Neuronal stem cell (in vitro differentiated cells): ENCODE data around the gene RPL27.

Source experiments
- DNase-seq: peaks from one replicate; pipeline ENCODE4 v3.0.0-alpha.2; 2013; ENCODE audit warnings: low spot score
- H2AFZ ChIP-seq: one replicate; pipeline ENCODE4 v1.6.1; 2013; ENCODE audit warnings: mild to moderate bottlenecking, low read length, inconsistent platforms
- H2AK5ac ChIP-seq: 2 replicates; pipeline ENCODE4 v1.6.1; 2013; ENCODE audit warnings: low read depth, mild to moderate bottlenecking, inconsistent platforms, low read length, moderate library complexity, mixed read lengths
- H2BK120ac ChIP-seq: 2 replicates; pipeline ENCODE4 v1.6.1; 2013; ENCODE audit warnings: low read depth, mild to moderate bottlenecking, inconsistent platforms, low read length, moderate library complexity, mixed read lengths
- H2BK12ac ChIP-seq: one replicate; pipeline ENCODE4 v1.6.1; 2013; ENCODE audit warnings: low read length, inconsistent platforms
- H2BK15ac ChIP-seq: 2 replicates; pipeline ENCODE4 v1.6.1; 2013; ENCODE audit warnings: mild to moderate bottlenecking, low read length, inconsistent platforms, mixed read lengths
- H2BK5ac ChIP-seq: one replicate; pipeline ENCODE4 v1.6.1; 2013; ENCODE audit warnings: inconsistent platforms, mild to moderate bottlenecking, low read length, moderate library complexity
- H3K14ac ChIP-seq: one replicate; pipeline ENCODE4 v1.6.1; 2013; ENCODE audit warnings: low read length, inconsistent platforms
- H3K18ac ChIP-seq: 2 replicates; pipeline ENCODE4 v1.6.1; 2013; ENCODE audit warnings: low read length, inconsistent platforms
- H3K23ac ChIP-seq: 2 replicates; pipeline ENCODE4 v1.6.1; 2013; ENCODE audit warnings: low read depth, mild to moderate bottlenecking, mixed read lengths, low read length, inconsistent platforms; ENCODE audit not compliant: poor library complexity
- H3K27ac ChIP-seq: replicated peaks from 3 replicates; pipeline ENCODE4 v1.5.1; 2013; ENCODE audit warnings: low read length, inconsistent platforms
- H3K27me3 ChIP-seq, 3 experiments: 2 replicates each; pipeline ENCODE4 v1.6.1; 2013; ENCODE audit warnings: low read length in 3 of 3, mild to moderate bottlenecking in 2 of 3, inconsistent platforms in 1 of 3, low read depth in 1 of 3, mixed read lengths in 1 of 3, moderate library complexity in 1 of 3; ENCODE audit not compliant: control insufficient read depth in 3 of 3, insufficient read depth in 3 of 3
- H3K36me3 ChIP-seq, 2 donors: replicated peaks in 1 of 2; 2 replicates each; pipeline ENCODE4 v1.6.1; 2013; ENCODE audit warnings: low read length in 2 of 2; ENCODE audit not compliant: control insufficient read depth in 2 of 2, insufficient read depth in 2 of 2
- H3K4ac ChIP-seq: 2 replicates; pipeline ENCODE4 v1.6.1; 2013; ENCODE audit warnings: inconsistent platforms, mild to moderate bottlenecking, low read length, moderate library complexity
- H3K4me1 ChIP-seq, 2 donors: 1 replicate in 1 of 2; 2 replicates in 1 of 2; pipeline ENCODE4 v1.6.1; 2013; ENCODE audit warnings: low read length in 2 of 2, low read depth in 1 of 2; ENCODE audit not compliant: control insufficient read depth in 2 of 2, insufficient read depth in 1 of 2
- H3K4me2 ChIP-seq: one replicate; pipeline ENCODE4 v1.6.1; 2013; ENCODE audit warnings: mild to moderate bottlenecking, low read length, inconsistent platforms; ENCODE audit not compliant: insufficient read depth, poor library complexity, severe bottlenecking
- H3K4me3 ChIP-seq, 2 donors: 2 replicates each; pipeline ENCODE4 v1.5.1; 2013; ENCODE audit warnings: low read length in 2 of 2, mild to moderate bottlenecking in 2 of 2, inconsistent platforms in 1 of 2, moderate library complexity in 1 of 2
- H3K79me1 ChIP-seq: one replicate; pipeline ENCODE4 v1.6.1; 2013; ENCODE audit warnings: low read depth, mild to moderate bottlenecking, inconsistent platforms, low read length, moderate library complexity
- H3K9ac ChIP-seq: one replicate; pipeline ENCODE4 v1.6.1; 2013; ENCODE audit warnings: mild to moderate bottlenecking, low read depth, low read length, inconsistent platforms; ENCODE audit not compliant: poor library complexity
- H3K9me3 ChIP-seq, 2 donors: replicated peaks in 1 of 2; 2 replicates each; pipeline versions ENCODE3 to v1.6.1; 2013; ENCODE audit warnings: low read length in 2 of 2, mild to moderate bottlenecking in 2 of 2, inconsistent platforms in 1 of 2, low read depth in 1 of 2, mixed read lengths in 1 of 2, moderate library complexity in 1 of 2; ENCODE audit not compliant: control insufficient read depth in 2 of 2, insufficient read depth in 1 of 2
- H4K8ac ChIP-seq: one replicate; pipeline ENCODE4 v1.6.1; 2013; ENCODE audit warnings: low read depth, mild to moderate bottlenecking, inconsistent platforms, low read length, moderate library complexity
- H4K91ac ChIP-seq: one replicate; pipeline ENCODE4 v1.6.1; 2013; ENCODE audit warnings: low read length, low read depth, mild to moderate bottlenecking, inconsistent platforms; ENCODE audit not compliant: poor library complexity
- WGBS, 2 donors: extraction: QIAGEN DNeasy Blood & Tissue Kit; methylation state at CpG; one replicate each; pipeline ENCODE4 v1.1.7; 2013; ENCODE audit warnings: missing lambda C conversion rate in 2 of 2, mixed read lengths in 1 of 2; ENCODE audit not compliant: insufficient read length in 2 of 2, insufficient replicate concordance in 1 of 2; ENCODE audit errors: extremely low coverage in 2 of 2; 5-methylcytosine and 5-hydroxymethylcytosine counted together

Gene RPL27

GRCh38 chr17:43025766-43026537 is 27.7 kb downstream of the RPL27 start:
- peak overlapping the region; percentile 97 for H3K18ac ChIP-seq
- WGBS, 2 donors = no CpG with 5 or more reads among the region's 16 CpGs
- H3K9me3 ChIP-seq = peaks cover 0 to 1% of the 10 kb centered on the region in 2 donors
- peak overlapping the region; percentile 95 for H2AK5ac ChIP-seq
- H3K27ac ChIP-seq = no peak overlapping the region
- no peak overlapping the region for H3K4ac ChIP-seq
- H2BK120ac ChIP-seq = no peak overlapping the region
- H3K79me1 ChIP-seq = peaks cover 3% of the 10 kb centered on the region
- peak overlapping the region; percentile 91 for H2AFZ ChIP-seq
- H3K4me2 ChIP-seq = peak overlapping the region; percentile 57
- H3K4me1 ChIP-seq = peaks cover 19 to 23% of the 10 kb centered on the region in 2 donors
- DNase-seq = no peak
- peak overlapping the region; percentile 57 to 93 for H3K4me3 ChIP-seq
- no peak overlapping the region for H4K91ac ChIP-seq
- H3K27me3 ChIP-seq = no peaks in the 10 kb centered on the region
- H4K8ac ChIP-seq = no peak overlapping the region
- peak overlapping the region; percentile 96 for H2BK5ac ChIP-seq
- H3K23ac ChIP-seq = no peak overlapping the region
- H2BK12ac ChIP-seq = no peak overlapping the region
- peaks cover 0 to 12% of the 10 kb centered on the region in 2 donors for H3K36me3 ChIP-seq
- H3K9ac ChIP-seq = peak overlapping the region; percentile 95
- H2BK15ac ChIP-seq = peak overlapping the region; percentile 53
- no peak overlapping the region for H3K14ac ChIP-seq

DNA sequence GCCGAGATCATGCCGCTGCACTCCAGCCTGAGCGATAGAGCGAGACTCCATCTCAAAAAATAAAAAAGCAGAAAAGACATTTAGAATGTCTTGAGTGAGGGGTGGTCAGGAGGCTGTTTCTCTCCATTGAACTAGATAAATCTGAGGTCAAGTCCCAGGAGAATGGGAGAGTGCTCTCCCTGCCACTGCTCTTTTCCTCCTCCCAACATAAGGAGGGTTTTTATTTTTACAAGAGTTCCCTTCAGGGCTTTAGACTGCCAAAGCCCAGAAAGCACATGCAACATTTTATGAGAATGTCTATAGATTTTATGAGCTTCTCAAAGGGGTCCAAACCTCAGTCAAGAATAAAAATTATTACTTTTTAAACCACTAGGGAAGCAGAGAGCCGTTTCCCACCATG is 28.4 kb downstream of the RPL27 start:
- H3K4me3 ChIP-seq = no peak overlapping the region
- no peak overlapping the region for H2BK120ac ChIP-seq
- no peak for DNase-seq
- H3K27me3 ChIP-seq = no peaks in the 10 kb centered on the region
- H3K4ac ChIP-seq = no peak overlapping the region
- WGBS, 2 donors = no CpG with 5 or more reads among the region's 5 CpGs
- no peak overlapping the region for H3K23ac ChIP-seq
- no peak overlapping the region for H3K9ac ChIP-seq
- peaks cover 0 to 1% of the 10 kb centered on the region in 2 donors for H3K9me3 ChIP-seq
- no peaks in the 10 kb centered on the region for H3K79me1 ChIP-seq
- H2AK5ac ChIP-seq = no peak overlapping the region
- H4K8ac ChIP-seq = no peak overlapping the region
- peaks cover 0 to 12% of the 10 kb centered on the region in 2 donors for H3K36me3 ChIP-seq
- H3K27ac ChIP-seq = no peak overlapping the region
- H3K14ac ChIP-seq = no peak overlapping the region
- H3K18ac ChIP-seq = no peak overlapping the region
- H2BK15ac ChIP-seq = no peak overlapping the region
- H3K4me1 ChIP-seq = peaks cover 18 to 19% of the 10 kb centered on the region in 2 donors
- H2AFZ ChIP-seq = no peak overlapping the region
- H2BK12ac ChIP-seq = no peak overlapping the region
- peak overlapping the region; percentile 56 for H2BK5ac ChIP-seq
- no peak overlapping the region for H3K4me2 ChIP-seq
- no peak overlapping the region for H4K91ac ChIP-seq

GRCh38 chr17:43027091-43028032 is 29.1 kb downstream of the RPL27 start:
- H3K27ac ChIP-seq = no peak overlapping the region
- H3K79me1 ChIP-seq = no peaks in the 10 kb centered on the region

More at GRCh38 chr17:43027091-43028032, 29.1 kb downstream of the RPL27 start:
- Histone ChIP-seq H3K9me3 (peaks cover 0 to 1% of the 10 kb centered on the region in 2 donors), H3K18ac (peak overlapping the region; percentile 40), H3K9ac (peak overlapping the region; percentile 32), H3K14ac (no peak overlapping the region), H3K4ac (no peak overlapping the region), H2BK15ac (peak overlapping the region; percentile 46), H2AK5ac (peak overlapping the region; percentile 91), H2BK120ac (no peak overlapping the region), H3K23ac (no peak overlapping the region), H2BK12ac (no peak overlapping the region), H3K4me2 (no peak overlapping the region), H2BK5ac (peak overlapping the region; percentile 56), H4K8ac (no peak overlapping the region), H3K4me3 (peak overlapping the region in 1 of 2 donors; percentile 50), H3K4me1 (peaks cover 16 to 21% of the 10 kb centered on the region in 2 donors), H3K36me3 (peaks cover 0 to 12% of the 10 kb centered on the region in 2 donors), H4K91ac (no peak overlapping the region), H3K27me3 (no peaks in the 10 kb centered on the region), H2AFZ (no peak overlapping the region)
- no peak for DNase-seq
- WGBS, 2 donors = no CpG with 5 or more reads among the region's 9 CpGs
